Muscle layer of colon (tissue), 2 donors: Measurements from ENCODE around the gene MAP1LC3B2.

Source experiments
- H3K27ac ChIP-seq: one replicate; pipeline ENCODE4 v1.7.0; 2013; ENCODE audit warnings: low read depth, mild to moderate bottlenecking, low read length, moderate library complexity
- H3K27me3 ChIP-seq, 2 donors: one replicate each; pipeline ENCODE4 v1.7.0; 2013; ENCODE audit warnings: low read length in 2 of 2, mild to moderate bottlenecking in 2 of 2; ENCODE audit not compliant: insufficient read depth in 2 of 2, control insufficient read depth in 1 of 2
- H3K36me3 ChIP-seq: one replicate; pipeline ENCODE4 v1.7.0; 2013; ENCODE audit warnings: mild to moderate bottlenecking, low read length; ENCODE audit not compliant: insufficient read depth
- H3K4me1 ChIP-seq: one replicate; pipeline ENCODE4 v1.7.0; 2013; ENCODE audit warnings: mild to moderate bottlenecking, low read length; ENCODE audit not compliant: insufficient read depth
- H3K4me3 ChIP-seq, 2 donors: one replicate each; pipeline ENCODE4 v1.7.0; 2013; ENCODE audit warnings: low read length in 2 of 2, low read depth in 1 of 2, mild to moderate bottlenecking in 1 of 2, moderate library complexity in 1 of 2
- H3K9ac ChIP-seq: one replicate; pipeline ENCODE4 v1.7.0; 2013; ENCODE audit warnings: low read length
- H3K9me3 ChIP-seq: one replicate; pipeline ENCODE4 v1.7.0; 2013; ENCODE audit warnings: mild to moderate bottlenecking, low read length
- donor health status: abdominal sarcoma.
- donor health status: Adenocarcinoma of cecum.

Gene MAP1LC3B2

GRCh38 chr12:116599285-116600136 is 40.3 kb downstream of the MAP1LC3B2 start:
- H3K4me1 ChIP-seq: peaks cover 14% of the 10 kb centered on the region
- peak overlapping the region; percentile 86 for H3K27ac ChIP-seq
- peak overlapping the region in 1 of 2 donors; percentile 35 for H3K4me3 ChIP-seq
- H3K9me3 ChIP-seq: no peaks in the 10 kb centered on the region
- H3K9ac ChIP-seq: no peak overlapping the region
- no peaks in the 10 kb centered on the region for H3K36me3 ChIP-seq
- no peaks in the 10 kb centered on the region for H3K27me3 ChIP-seq

- H3K27ac ChIP-seq: no peak overlapping the region
- H3K9me3 ChIP-seq: no peaks in the 10 kb centered on the region
- H3K36me3 ChIP-seq: no peaks in the 10 kb centered on the region
- H3K9ac ChIP-seq: no peak overlapping the region
- peaks cover 11% of the 10 kb centered on the region for H3K4me1 ChIP-seq
- no peak overlapping the region for H3K4me3 ChIP-seq
- H3K27me3 ChIP-seq: no peaks in the 10 kb centered on the region
Measured at GRCh38 chr12:116600959-116601918, 42.1 kb downstream of the MAP1LC3B2 start.

DNA sequence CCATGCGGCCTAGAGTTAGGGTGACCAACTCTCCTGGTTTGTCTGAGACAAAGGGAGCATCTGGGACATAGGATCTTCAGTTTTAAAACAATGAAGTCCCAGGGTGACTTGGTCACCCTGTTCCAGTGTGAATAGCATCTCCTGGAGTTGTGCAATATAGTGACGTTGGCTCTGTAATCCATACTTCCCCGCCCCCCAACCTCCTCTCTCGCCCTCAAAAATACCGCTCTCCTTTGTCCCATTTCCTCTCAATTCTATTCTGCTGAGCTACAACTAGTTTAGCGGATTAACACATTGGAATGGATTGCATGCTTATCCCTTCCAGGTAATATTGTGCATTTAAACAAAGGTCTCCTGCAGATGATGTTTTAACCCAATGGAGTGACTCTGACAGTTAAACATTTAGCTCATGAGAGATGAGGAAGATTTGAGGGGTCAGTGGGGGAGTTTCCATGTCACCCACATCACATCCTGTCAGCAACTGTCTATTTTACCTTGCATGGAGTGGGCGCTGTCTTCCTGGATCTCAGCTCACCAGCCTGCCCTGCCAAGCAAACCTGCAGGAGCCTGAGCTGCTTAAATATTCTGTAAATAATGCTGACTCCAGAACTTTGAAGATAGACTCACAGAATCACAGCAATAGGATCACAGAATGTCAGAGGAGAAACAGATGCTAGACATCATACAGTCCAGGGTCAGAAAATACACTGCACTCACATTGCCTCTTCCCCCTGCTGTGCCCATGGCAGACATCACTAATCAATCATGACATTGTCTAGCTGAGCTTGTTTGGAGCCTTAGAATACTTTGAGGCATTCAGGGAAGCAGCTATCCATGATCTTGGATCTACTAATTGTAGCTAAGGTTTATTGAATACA is 43.0 kb downstream of the MAP1LC3B2 start:
- Histone ChIP-seq H3K9me3 (no peaks in the 10 kb centered on the region), H3K27ac (no peak overlapping the region), H3K4me1 (peaks cover 11% of the 10 kb centered on the region), H3K9ac (no peak overlapping the region), H3K36me3 (no peaks in the 10 kb centered on the region), H3K27me3 (no peaks in the 10 kb centered on the region), H3K4me3 (no peak overlapping the region)

GRCh38 chr12:116603546-116604177 is 44.5 kb downstream of the MAP1LC3B2 start:
- Histone ChIP-seq H3K27ac (no peak overlapping the region), H3K27me3 (no peaks in the 10 kb centered on the region), H3K36me3 (no peaks in the 10 kb centered on the region), H3K9ac (no peak overlapping the region), H3K9me3 (no peaks in the 10 kb centered on the region), H3K4me1 (peaks cover 10% of the 10 kb centered on the region), H3K4me3 (no peak overlapping the region)

DNA sequence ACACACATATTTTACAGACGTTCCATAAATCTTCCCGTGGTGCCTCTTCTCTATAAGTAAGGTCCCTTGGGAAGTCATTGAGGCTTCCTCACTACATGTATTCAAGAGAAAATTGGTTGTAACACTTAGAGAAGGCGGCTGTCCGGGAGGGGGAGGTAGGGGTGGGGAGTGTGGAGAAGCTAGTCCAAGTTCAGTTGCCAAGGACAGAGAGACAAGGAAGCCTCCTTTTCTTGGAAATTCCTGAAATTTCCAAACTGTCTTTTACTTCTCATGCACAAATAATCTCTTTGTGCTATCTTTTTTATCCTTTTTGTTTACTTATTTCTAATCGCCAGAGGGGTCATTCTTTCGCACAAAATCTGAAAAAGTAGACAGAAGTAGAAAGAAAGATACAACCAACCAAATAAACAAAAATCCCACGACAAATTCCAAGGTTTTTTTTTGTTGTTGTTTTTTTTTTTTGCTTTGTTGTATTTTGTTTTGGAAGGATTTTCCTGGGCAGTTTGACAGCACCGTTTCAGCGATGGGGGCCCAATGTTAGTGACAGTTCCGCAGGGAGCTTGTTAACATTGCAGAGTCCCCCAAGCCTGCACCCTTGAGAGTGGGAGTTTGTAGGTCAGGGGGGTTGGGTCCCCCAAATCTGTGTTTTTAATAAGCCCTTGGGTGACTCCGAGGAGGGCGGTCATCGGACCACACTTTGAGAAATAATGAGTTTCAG is 45.2 kb downstream of the MAP1LC3B2 start:
- Histone ChIP-seq H3K4me1 (peaks cover 5% of the 10 kb centered on the region), H3K27ac (no peak overlapping the region), H3K4me3 (no peak overlapping the region), H3K27me3 (no peaks in the 10 kb centered on the region), H3K9me3 (no peaks in the 10 kb centered on the region), H3K36me3 (no peaks in the 10 kb centered on the region), H3K9ac (no peak overlapping the region)

GRCh38 chr12:116604951-116605641 is 45.9 kb downstream of the MAP1LC3B2 start:
- H3K4me3 ChIP-seq: no peak overlapping the region
- H3K27ac ChIP-seq: no peak overlapping the region
- no peaks in the 10 kb centered on the region for H3K9me3 ChIP-seq
- H3K4me1 ChIP-seq: peaks cover under 1% of the 10 kb centered on the region
- H3K27me3 ChIP-seq: no peaks in the 10 kb centered on the region
- no peaks in the 10 kb centered on the region for H3K36me3 ChIP-seq
- no peak overlapping the region for H3K9ac ChIP-seq

GRCh38 chr12:116606397-116606796 is 47.2 kb downstream of the MAP1LC3B2 start:
- no peaks in the 10 kb centered on the region for H3K4me1 ChIP-seq
- no peak overlapping the region for H3K4me3 ChIP-seq
- no peak overlapping the region for H3K9ac ChIP-seq
- no peaks in the 10 kb centered on the region for H3K36me3 ChIP-seq
- no peak overlapping the region for H3K27ac ChIP-seq
- H3K9me3 ChIP-seq: no peaks in the 10 kb centered on the region
- no peaks in the 10 kb centered on the region for H3K27me3 ChIP-seq

GRCh38 chr12:116607039-116607438 is 47.9 kb downstream of the MAP1LC3B2 start:
- Histone ChIP-seq H3K9ac (no peak overlapping the region), H3K4me1 (no peaks in the 10 kb centered on the region), H3K36me3 (no peaks in the 10 kb centered on the region), H3K4me3 (no peak overlapping the region), H3K27ac (no peak overlapping the region), H3K9me3 (no peaks in the 10 kb centered on the region), H3K27me3 (no peaks in the 10 kb centered on the region)

- no peak overlapping the region for H3K4me3 ChIP-seq
- H3K27ac ChIP-seq: no peak overlapping the region
- no peaks in the 10 kb centered on the region for H3K36me3 ChIP-seq
- no peaks in the 10 kb centered on the region for H3K9me3 ChIP-seq
- no peak overlapping the region for H3K9ac ChIP-seq
- no peaks in the 10 kb centered on the region for H3K27me3 ChIP-seq
- H3K4me1 ChIP-seq: no peaks in the 10 kb centered on the region
Measured at GRCh38 chr12:116609319-116610114, 50.3 kb downstream of the MAP1LC3B2 start.
